ENCODE data around the gene PRKCE.

DNA sequence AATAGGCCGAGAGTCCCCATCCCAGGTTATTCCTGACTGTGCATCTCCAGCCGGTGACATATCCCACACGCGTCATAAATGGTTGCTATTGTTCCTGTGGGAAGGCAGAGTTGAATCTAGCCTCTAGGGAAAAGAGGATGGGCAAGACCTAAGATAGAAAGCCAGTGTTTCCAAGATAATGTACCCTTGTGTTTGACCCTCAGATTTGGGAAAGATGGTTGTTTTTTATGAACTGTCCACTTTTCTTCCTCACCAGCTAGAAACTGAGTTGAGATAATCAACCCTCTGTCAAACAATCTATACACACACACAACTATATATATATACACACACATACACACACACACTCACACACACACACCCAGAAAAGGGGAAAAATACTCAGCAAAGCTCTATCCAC, 131.0 kb downstream of the PRKCE start:
- TF ChIP-seq, protein P1, sequence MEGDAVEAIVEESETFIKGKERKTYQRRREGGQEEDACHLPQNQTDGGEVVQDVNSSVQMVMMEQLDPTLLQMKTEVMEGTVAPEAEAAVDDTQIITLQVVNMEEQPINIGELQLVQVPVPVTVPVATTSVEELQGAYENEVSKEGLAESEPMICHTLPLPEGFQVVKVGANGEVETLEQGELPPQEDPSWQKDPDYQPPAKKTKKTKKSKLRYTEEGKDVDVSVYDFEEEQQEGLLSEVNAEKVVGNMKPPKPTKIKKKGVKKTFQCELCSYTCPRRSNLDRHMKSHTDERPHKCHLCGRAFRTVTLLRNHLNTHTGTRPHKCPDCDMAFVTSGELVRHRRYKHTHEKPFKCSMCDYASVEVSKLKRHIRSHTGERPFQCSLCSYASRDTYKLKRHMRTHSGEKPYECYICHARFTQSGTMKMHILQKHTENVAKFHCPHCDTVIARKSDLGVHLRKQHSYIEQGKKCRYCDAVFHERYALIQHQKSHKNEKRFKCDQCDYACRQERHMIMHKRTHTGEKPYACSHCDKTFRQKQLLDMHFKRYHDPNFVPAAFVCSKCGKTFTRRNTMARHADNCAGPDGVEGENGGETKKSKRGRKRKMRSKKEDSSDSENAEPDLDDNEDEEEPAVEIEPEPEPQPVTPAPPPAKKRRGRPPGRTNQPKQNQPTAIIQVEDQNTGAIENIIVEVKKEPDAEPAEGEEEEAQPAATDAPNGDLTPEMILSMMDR (IDR thresholded peaks at IDR 0.05), result no peak
- no peak for TF ChIP-seq POLR2A (IDR thresholded peaks at IDR 0.05)
